CD4-positive, alpha-beta T cell (primary cell): ENCODE measurements around the gene PRR16. TPM values are rescaled to one million over a fixed set of nuclear protein-coding genes. Genes with fewer than 3 reads are reported as not detected.

Source experiments
- ATAC-seq: fragments of 200-7000 bp; cut with Tn5 transposase; one replicate; pipeline ENCODE4 v1.10.0; 2022; ENCODE audit warnings: mild to moderate bottlenecking; ENCODE audit not compliant: poor library complexity
- CTCF ChIA-PET: fragments of 350-600 bp; sonication (Branson Sonifier 250); formaldehyde crosslinking; loops from one replicate; lab custom pipeline; 2021; ENCODE audit warnings: antibody characterized with exemption, inconsistent platforms; lab: Charles Lee
- POLR2A ChIA-PET: fragments of 350-600 bp; sonication (Branson Sonifier 250); formaldehyde crosslinking; loops from one replicate; lab custom pipeline; 2021; ENCODE audit warnings: antibody characterized with exemption, inconsistent platforms; lab: Charles Lee
- DNase-seq, 14 experiments: peaks; one replicate each; pipeline ENCODE4 v3.0.0-alpha.2; 2013 to 2020; ENCODE audit warnings: mixed read lengths in 2 of 14
- H3K27ac ChIP-seq, 2 donors: one replicate each; pipeline versions ENCODE4 v1.5.1 to v1.7.0; 2013; ENCODE audit warnings: low read length in 2 of 2, low read depth in 1 of 2, mild to moderate bottlenecking in 1 of 2
- H3K27me3 ChIP-seq, 2 experiments: 1 replicate in 1 of 2; 2 replicates in 1 of 2; pipeline versions ENCODE4 v1.6.1 to v1.7.0; 2013; ENCODE audit warnings: low read length in 2 of 2, control low read depth in 1 of 2, mild to moderate bottlenecking in 1 of 2, moderate library complexity in 1 of 2; ENCODE audit not compliant: insufficient read depth in 2 of 2, control insufficient read depth in 1 of 2
- H3K36me3 ChIP-seq: one replicate; pipeline ENCODE4 v1.6.1; 2013; ENCODE audit warnings: low read length, control low read depth; ENCODE audit not compliant: insufficient read depth
- H3K4me1 ChIP-seq: one replicate; pipeline ENCODE4 v1.6.1; 2013; ENCODE audit warnings: low read length, control low read depth; ENCODE audit not compliant: insufficient read depth
- H3K4me3 ChIP-seq: one replicate; pipeline ENCODE4 v1.5.1; 2013; ENCODE audit warnings: mild to moderate bottlenecking, low read length, moderate library complexity
- H3K9me3 ChIP-seq, 2 experiments: 1 replicate in 1 of 2; 2 replicates in 1 of 2; pipeline versions ENCODE4 v1.6.1 to v1.7.0; 2013; ENCODE audit warnings: low read length in 2 of 2, mild to moderate bottlenecking in 2 of 2, control low read depth in 1 of 2, moderate library complexity in 1 of 2; ENCODE audit not compliant: control insufficient read depth in 1 of 2, insufficient read depth in 1 of 2
- H3K27ac Mint-ChIP-seq: one replicate; pipeline ENCODE4 v1.8.0; 2020; ENCODE audit warnings: mixed read lengths
- H3K27me3 Mint-ChIP-seq: one replicate; pipeline ENCODE4 v1.8.0; 2021; ENCODE audit warnings: mixed read lengths
- H3K36me3 Mint-ChIP-seq: one replicate; pipeline ENCODE4 v1.8.0; 2021; ENCODE audit warnings: low read depth, mixed read lengths
- H3K4me1 Mint-ChIP-seq: one replicate; pipeline ENCODE4 v1.8.0; 2021; ENCODE audit warnings: low read depth, mixed read lengths
- H3K4me3 Mint-ChIP-seq: one replicate; pipeline ENCODE4 v1.8.0; 2020; ENCODE audit warnings: mild to moderate bottlenecking, mixed read lengths
- H3K9me3 Mint-ChIP-seq: one replicate; pipeline ENCODE4 v1.8.0; 2020; ENCODE audit warnings: mixed read lengths
- intact Hi-C, 2 experiments: fragments of 100-400 bp; cut with DNase I in 1 of 2; cut with micrococcal nuclease in 1 of 2; formaldehyde crosslinking; loops; one replicate each; pipeline versions ENCODE4 v1.15.1 to v1.9.0; 2023 to 2025; cut with DNase I, micrococcal nuclease
- total RNA-seq, 174 experiments: library from RNA in 2 of 174; stranded (reverse) in 2 of 174; gene quantifications; one replicate each; pipeline ENCODE4 v1.2.3 and lab custom pipeline; 2021 to 2026
- TF ChIP-seq, protein P1 (sequence below): fragments of 200-600 bp; IDR thresholded peaks from one replicate; pipeline ENCODE4 v1.8.0; 2022; ENCODE audit warnings: antibody characterized with exemption, mild to moderate bottlenecking

Gene PRR16
- total RNA-seq, 2 experiments from 2014 or later = not detected

- Histone ChIP-seq H3K36me3 (no peaks in the 10 kb centered on the region), H3K4me1 (no peaks in the 10 kb centered on the region), H3K27me3 (no peaks in the 10 kb centered on the region), H3K9me3 (no peaks in the 10 kb centered on the region), H3K4me3 (no peak overlapping the region), H3K27ac (no peak overlapping the region)
- H3K9me3 Mint-ChIP-seq = peaks cover 2% of the 10 kb centered on the region
- CTCF ChIA-PET = no interaction called here
- no peak overlapping the region for H3K4me3 Mint-ChIP-seq
- H3K27me3 Mint-ChIP-seq = no peaks in the 10 kb centered on the region
- TF ChIP-seq, protein P1, sequence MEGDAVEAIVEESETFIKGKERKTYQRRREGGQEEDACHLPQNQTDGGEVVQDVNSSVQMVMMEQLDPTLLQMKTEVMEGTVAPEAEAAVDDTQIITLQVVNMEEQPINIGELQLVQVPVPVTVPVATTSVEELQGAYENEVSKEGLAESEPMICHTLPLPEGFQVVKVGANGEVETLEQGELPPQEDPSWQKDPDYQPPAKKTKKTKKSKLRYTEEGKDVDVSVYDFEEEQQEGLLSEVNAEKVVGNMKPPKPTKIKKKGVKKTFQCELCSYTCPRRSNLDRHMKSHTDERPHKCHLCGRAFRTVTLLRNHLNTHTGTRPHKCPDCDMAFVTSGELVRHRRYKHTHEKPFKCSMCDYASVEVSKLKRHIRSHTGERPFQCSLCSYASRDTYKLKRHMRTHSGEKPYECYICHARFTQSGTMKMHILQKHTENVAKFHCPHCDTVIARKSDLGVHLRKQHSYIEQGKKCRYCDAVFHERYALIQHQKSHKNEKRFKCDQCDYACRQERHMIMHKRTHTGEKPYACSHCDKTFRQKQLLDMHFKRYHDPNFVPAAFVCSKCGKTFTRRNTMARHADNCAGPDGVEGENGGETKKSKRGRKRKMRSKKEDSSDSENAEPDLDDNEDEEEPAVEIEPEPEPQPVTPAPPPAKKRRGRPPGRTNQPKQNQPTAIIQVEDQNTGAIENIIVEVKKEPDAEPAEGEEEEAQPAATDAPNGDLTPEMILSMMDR = no peak
- H3K36me3 Mint-ChIP-seq = no peaks in the 10 kb centered on the region
- POLR2A ChIA-PET = no interaction called here
- DNase-seq (no peak), ATAC-seq (no peak)
- intact Hi-C loops = no loop called here
- no peaks in the 10 kb centered on the region for H3K4me1 Mint-ChIP-seq
- no peak overlapping the region for H3K27ac Mint-ChIP-seq
These were observed 35.9 kb downstream of the PRR16 start for GRCh38 chr5:120499876-120500563.

GRCh38 chr5:120502531-120502930 is 38.4 kb downstream of the PRR16 start:
- Histone ChIP-seq H3K27ac (no peak overlapping the region), H3K4me1 (no peaks in the 10 kb centered on the region), H3K36me3 (no peaks in the 10 kb centered on the region), H3K4me3 (no peak overlapping the region), H3K27me3 (no peaks in the 10 kb centered on the region), H3K9me3 (no peaks in the 10 kb centered on the region)
- intact Hi-C loops = no loop called here
- ChIA-PET POLR2A (no interaction called here), CTCF (no interaction called here)
- DNase-seq (no peak), ATAC-seq (no peak)
- Mint-ChIP-seq H3K27me3 (no peaks in the 10 kb centered on the region), H3K36me3 (no peaks in the 10 kb centered on the region), H3K4me3 (no peak overlapping the region), H3K9me3 (peaks cover 2% of the 10 kb centered on the region), H3K27ac (no peak overlapping the region), H3K4me1 (no peaks in the 10 kb centered on the region)
- TF ChIP-seq, protein P1 = no peak

- TF ChIP-seq, protein P1 = no peak
- POLR2A ChIA-PET = no interaction called here
These were observed 39.2 kb downstream of the PRR16 start for GRCh38 chr5:120503341-120503740.

More at GRCh38 chr5:120503341-120503740, 39.2 kb downstream of the PRR16 start:
- CTCF ChIA-PET = no interaction called here
- Histone ChIP-seq H3K9me3 (no peaks in the 10 kb centered on the region), H3K27me3 (no peaks in the 10 kb centered on the region), H3K4me3 (no peak overlapping the region), H3K36me3 (no peaks in the 10 kb centered on the region), H3K4me1 (no peaks in the 10 kb centered on the region), H3K27ac (no peak overlapping the region)
- no peaks in the 10 kb centered on the region for H3K36me3 Mint-ChIP-seq
- no peaks in the 10 kb centered on the region for H3K27me3 Mint-ChIP-seq
- H3K4me3 Mint-ChIP-seq = no peak overlapping the region
- H3K4me1 Mint-ChIP-seq = no peaks in the 10 kb centered on the region
- peaks cover 2% of the 10 kb centered on the region for H3K9me3 Mint-ChIP-seq
- DNase-seq (no peak), ATAC-seq (no peak)
- intact Hi-C loops = no loop called here
- no peak overlapping the region for H3K27ac Mint-ChIP-seq
